GM21619 (cell line): Measurements from ENCODE around the gene PRKAB1.

Source experiments
- ATAC-seq: cut with Tn5 transposase; IDR thresholded peaks from one replicate; pipeline ENCODE4 v1.9.1; 2021; ENCODE audit not compliant: unreplicated experiment

Gene PRKAB1

GRCh38 chr12:119710965-119711551 lies 43.1 kb downstream of the PRKAB1 start:
- ATAC-seq, result no peak

GRCh38 chr12:119711693-119712092 lies 43.8 kb downstream of the PRKAB1 start:
- no peak for ATAC-seq

- no peak for ATAC-seq
Observed at GRCh38 chr12:119712721-119713120, 44.8 kb downstream of the PRKAB1 start.

GRCh38 chr12:119713551-119714031 lies 45.7 kb downstream of the PRKAB1 start:
- no peak for ATAC-seq

DNA sequence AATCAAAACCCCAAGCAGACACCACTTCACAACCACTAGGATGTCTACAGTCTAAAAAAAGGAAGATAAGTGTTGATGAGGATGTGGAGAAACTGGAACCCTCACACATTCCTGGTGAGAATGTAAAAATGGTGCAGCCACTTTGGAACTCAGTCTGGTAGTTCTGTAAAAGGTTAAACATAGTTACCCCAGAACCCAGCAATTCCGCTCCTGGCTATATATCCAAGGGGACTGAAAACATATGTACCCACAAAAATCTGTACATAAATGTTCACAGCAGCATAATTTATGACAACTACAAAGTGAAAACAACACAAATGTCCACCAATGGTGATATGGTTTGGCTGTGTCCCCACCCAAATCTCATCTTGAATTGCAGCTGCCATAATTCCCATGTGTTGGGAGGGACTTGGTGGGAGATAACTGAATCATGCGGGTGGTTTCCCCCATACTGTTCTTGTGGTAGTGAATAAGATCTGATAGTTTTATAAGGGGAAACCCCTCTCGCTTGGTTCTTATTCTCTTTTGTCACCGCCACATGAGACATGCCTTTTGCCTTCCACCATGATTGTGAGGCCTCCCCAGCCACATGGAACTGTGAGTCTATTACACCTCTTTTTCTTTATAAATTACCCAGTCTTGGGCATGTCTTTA lies 46.8 kb downstream of the PRKAB1 start:
- no peak for ATAC-seq

DNA sequence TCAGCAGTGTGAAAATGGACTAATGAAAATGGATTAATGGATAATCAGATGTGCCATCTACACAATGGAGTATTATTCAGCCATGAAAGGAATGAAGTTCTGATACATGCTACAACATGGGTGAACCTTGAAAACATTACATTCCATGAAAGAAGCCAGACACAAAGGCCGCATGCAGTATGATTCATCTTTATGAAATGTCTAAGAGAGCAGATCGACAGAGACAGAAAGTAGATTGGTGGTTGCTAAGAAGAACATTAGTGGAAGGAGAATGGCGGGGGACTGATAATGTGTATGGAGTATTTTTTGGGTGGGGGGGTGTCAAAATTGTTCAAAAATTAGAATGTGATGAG lies 47.3 kb downstream of the PRKAB1 start:
- no peak for ATAC-seq

GRCh38 chr12:119718141-119718540 lies 50.2 kb downstream of the PRKAB1 start:
- ATAC-seq, result no peak

DNA sequence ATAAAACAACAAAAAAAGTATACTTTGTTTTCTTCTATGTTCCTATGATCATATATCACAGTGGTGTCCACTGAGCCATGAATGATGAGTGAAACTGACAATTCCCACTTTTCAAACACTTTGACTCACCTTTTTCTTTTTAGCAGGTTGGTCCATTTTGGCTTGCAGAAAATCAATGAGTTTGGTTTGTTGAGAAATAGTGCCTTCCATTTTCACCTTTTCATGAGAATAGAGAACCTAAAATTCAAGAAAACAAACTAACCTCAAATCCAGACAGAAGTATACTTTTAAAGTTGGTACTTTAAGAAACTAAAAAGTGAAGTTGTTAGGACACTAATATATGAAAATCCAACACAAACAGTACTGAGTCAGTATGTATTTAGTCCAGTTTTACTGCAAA lies 52.4 kb downstream of the PRKAB1 start:
- ATAC-seq, result no peak

DNA sequence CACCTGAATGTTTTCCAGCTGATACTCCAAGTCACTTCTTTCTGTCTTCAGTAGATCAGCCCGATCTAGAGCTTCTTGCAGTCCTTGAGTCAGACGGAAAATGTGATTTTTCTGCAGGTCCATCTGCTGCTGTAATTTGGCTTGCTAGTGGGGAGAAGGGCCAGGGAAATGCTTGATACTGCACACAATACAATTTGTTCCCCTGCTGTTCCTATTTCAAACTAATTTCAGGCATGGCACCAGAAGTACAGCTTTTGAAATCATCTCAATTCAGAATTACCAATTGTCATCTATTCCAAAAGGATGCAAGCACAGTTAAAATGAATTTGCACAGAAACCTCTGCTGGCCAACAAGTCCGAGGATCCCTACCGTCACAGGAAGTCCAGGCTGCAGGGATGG lies 53.4 kb downstream of the PRKAB1 start:
- no peak for ATAC-seq

DNA sequence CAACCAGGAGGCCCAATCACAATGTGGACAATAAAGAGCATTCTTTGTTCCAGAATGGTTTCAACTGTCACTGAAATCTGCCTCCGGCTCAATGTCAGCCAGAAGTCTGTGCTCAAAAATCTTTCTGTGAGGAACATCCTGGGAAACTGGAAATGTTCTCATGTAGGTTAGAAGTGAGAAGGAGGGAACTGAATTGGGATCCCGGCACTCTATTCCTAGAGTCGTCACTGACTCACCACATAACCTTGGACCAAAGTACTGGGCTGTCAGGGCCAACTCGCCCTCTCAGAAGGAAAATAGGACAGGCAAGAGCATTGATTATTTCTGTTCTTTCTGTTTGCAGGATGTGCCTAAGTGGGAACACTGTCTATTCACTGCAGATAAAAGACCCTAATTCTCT lies 57.6 kb downstream of the PRKAB1 start:
- no peak for ATAC-seq

- no peak for ATAC-seq
Observed at GRCh38 chr12:119727600-119728443, 59.9 kb downstream of the PRKAB1 start.

- no peak for ATAC-seq
Observed at GRCh38 chr12:119728444-119728745, 60.5 kb downstream of the PRKAB1 start.

- no peak for ATAC-seq
Observed at GRCh38 chr12:119729871-119730270, 61.9 kb downstream of the PRKAB1 start.

GRCh38 chr12:119730381-119730780 lies 62.4 kb downstream of the PRKAB1 start:
- no peak for ATAC-seq
